Activated naive CD4-positive, alpha-beta T cell treated with Interleukin-2 at 50 U/mL for 16 hours (primary cell): ENCODE measurements around the gene GDF15.
"Not testable (repeated sequence)": the region's sequence is repeated elsewhere in the genome, so short reads cannot be mapped to it uniquely, and the experiment has no call there.

ENCODE experiments used
- DNase-seq: peaks from one replicate; pipeline ENCODE4 v3.0.0-alpha.2; 2020

GDF15 gene, protein sequence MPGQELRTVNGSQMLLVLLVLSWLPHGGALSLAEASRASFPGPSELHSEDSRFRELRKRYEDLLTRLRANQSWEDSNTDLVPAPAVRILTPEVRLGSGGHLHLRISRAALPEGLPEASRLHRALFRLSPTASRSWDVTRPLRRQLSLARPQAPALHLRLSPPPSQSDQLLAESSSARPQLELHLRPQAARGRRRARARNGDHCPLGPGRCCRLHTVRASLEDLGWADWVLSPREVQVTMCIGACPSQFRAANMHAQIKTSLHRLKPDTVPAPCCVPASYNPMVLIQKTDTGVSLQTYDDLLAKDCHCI

DNA sequence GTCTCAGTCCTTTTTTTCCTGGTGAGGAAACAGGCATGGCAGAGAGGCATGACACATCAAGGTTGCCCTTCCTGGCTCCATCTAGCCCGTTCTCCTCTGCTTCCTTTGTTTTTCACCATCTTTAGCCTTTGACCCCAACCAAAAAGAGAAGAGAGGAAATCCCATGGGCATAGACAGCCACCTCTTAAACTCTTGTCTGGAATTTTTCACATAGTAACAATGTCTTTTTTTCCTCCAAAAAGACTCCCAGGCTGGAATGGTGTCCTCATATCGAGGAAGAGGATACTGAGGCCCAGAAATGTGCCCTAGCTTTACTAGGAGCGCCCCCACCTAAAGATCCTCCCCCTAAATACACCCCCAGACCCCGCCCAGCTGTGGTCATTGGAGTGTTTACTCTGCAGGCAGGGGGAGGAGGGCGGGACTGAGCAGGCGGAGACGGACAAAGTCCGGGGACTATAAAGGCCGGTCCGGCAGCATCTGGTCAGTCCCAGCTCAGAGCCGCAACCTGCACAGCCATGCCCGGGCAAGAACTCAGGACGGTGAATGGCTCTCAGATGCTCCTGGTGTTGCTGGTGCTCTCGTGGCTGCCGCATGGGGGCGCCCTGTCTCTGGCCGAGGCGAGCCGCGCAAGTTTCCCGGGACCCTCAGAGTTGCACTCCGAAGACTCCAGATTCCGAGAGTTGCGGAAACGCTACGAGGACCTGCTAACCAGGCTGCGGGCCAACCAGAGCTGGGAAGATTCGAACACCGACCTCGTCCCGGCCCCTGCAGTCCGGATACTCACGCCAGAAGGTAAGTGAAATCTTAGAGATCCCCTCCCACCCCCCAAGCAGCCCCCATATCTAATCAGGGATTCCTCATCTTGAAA lies at the start of gene GDF15:
Gene GDF15, plus strand, starts transcription at position 484 of the 868 bp plus-strand sequence. Its CDS starts 32 bp downstream, at position 516.
- DNase-seq, result peak; percentile 27

DNA sequence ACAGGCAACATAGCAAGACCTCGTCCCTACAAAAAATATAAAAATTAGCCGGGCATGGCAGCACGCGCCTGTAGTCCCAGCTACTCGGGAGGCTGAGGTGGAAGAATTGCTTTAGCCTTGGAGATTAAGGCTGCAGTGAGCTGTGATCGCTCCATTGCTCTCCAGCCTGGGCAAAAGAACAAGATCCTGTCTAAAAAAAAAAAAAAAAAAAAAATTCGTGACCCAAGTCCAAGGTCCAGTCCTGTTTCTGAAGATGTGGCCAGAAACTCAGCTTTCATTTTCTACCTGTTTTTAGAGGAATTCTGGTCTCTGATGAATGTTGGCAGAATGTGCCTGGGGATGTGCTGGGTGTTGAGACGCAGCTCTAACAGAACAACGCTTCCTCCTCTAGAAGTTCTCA lies 47.4 kb upstream of the GDF15 start:
- DNase-seq, result no peak

DNA sequence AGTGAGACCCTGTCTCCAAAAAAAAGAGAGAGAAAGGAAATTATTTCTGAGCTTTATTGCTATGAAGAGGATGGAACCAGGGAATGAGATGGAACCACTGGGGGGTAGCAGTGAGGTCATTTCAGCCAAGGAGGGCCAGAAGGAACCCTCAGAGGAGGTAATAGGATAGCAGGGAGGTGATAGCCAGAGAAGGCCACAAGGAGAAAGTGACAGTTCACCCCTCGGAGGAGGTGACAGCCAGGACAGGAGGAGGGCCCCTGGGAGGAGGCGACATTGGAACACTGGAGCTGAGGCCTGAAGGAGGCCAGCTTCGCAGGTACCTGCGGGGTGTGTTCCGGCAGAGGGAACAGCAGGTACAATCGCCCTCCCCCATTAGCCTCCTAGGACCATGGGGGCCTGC lies 46.2 kb upstream of the GDF15 start:
- DNase-seq, result no peak

DNA sequence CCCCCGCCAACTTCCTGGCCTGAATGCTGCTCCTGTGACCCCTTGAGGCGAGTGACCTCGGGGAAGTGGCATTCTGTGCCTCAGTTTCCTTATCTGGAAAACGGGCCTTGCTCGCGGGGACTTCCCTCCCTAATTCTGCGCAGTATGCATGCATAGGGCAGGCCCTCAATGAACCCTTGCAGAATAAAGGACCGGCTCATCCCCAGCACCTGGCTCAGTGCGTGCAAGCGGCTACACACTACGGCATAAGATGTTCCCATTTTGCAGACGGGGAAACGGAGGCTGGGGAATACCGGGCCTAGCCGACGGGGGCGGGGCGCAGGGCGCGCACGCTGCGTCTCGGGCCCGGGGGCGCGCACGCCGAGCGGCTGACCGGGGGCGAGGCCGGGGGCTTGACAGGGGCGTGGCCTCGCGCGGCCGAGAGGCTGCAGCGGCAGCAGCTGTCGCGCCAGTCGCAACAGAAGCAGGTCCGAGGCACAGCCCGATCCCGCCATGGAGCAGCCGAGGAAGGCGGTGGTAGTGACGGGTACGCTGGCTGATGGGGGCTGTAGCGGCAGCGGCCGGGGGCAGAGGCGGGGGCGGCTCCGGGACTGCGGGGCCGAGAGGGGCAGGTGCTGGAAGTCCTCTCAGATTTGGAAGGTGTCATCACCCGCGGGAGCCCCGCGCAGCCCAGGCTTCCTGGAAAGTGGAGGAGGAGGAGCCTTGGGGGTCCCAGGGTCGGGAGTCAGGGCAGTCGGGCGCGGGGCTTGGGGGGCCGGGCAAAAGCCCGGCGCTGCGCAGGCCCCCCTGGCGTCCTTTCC lies 45.6 kb upstream of the GDF15 start, which contains the start of gene PGPEP1:
Gene PGPEP1, plus strand, starts transcription at position 409 of the 800 bp plus-strand sequence. Its CDS starts 84 bp downstream, at position 493.
- DNase-seq, result peak; percentile 70

DNA sequence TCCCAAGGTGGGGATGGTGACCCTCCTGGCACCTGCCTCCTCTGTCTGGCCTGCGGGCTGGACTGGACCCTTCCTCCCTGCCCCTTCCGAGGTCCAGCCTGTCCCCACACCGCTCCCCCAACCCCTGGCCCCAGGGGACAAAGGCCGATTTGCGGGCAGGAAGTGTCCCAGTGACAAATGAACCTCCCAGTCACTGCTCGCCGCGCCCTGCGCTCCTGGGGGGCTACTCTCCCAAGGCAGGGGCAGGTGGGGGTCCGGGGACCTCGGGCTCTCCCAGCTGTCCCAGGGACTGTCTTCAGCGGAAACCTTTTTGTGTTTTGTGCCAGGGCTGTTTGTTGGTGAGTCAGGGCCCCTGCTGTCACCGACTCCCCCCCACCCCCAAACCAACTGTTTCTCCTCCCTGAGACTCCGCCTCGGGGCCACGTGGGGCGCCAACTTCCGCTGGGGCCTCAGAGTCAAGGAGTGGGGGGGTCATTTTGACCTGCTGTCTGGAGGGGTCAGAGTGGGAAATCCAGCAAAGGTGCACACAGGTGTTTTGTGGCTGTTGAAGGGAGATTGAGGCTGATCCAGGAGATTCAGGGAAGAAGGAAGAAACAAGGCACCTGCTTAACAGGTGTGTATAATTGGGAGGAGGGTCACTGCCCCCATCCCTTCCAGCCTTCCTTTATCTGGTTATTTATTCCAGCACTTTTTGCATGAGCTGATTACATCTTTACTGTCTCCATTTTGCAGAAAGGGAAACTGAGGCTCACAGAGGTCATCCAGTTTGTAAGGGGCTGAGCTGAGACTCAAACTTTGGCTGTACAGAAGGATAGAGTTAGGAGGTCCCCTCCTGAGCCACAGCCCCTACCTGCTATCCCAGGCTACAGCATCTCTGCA lies 44.7 kb upstream of the GDF15 start:
- peak; percentile 72 for DNase-seq

DNA sequence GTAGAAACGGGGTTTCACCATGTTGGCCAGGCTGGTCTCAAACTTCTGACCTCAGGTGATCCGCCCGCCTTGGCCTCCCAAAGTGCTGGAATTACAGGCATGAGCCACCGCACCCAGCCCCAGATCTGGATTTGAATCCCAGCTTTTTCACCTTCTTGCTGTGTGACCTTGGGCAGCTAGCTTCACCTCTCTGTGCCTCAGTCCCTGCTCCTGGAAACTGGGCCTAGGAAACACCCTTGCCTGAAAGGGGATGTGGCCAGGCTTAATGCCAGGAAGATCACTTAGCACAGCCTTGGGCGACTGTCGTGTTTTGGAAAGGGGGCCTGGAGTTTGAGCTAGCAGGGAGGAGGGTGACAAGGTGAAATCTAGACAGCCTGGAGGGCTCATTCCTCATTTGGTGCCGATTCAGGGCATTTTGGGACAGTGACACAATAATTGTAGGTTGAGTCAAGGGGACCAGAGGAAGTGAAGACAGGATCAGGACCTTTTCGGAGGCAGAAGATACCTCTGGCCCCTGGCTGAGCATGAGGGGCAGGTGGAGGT lies 43.8 kb upstream of the GDF15 start:
- DNase-seq, result no peak

DNA sequence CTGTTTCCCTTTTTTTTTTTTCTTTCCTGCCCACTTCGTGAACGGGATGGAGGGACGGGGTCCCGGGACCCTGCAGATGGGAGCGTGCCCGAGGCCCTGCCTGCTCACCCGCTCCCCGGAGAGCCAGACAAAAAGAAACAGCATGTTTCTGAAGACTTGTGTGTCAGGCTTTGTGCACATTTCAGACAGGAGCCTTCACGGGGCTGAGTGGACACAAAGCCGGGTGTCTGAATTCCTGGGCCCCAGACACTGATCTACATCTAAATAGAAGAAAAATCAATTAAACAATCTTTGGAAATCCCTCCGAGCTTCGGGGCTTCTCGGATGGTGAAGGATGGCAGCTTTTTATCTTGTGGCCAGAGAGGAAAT lies 41.4 kb upstream of the GDF15 start:
- DNase-seq, result no peak

DNA sequence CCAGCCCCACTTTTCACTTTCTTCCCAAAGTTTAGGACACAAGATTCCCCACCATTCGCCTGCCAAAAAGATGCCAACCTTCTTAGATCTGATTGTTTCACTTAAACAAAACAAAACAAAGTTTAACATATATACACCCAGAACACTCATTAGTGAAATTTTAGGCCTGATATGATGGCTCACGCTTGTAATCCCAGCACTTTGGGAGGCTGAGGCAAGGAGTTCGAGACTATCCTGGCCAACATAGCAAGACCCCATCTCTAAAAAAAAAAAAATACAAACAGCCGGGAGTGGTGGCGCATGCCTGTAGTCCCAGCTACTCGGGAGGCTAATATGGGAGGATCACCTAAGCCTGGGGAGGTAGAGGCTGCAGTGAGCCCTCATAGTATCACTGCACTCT lies 40.7 kb upstream of the GDF15 start:
- DNase-seq, result no peak

DNA sequence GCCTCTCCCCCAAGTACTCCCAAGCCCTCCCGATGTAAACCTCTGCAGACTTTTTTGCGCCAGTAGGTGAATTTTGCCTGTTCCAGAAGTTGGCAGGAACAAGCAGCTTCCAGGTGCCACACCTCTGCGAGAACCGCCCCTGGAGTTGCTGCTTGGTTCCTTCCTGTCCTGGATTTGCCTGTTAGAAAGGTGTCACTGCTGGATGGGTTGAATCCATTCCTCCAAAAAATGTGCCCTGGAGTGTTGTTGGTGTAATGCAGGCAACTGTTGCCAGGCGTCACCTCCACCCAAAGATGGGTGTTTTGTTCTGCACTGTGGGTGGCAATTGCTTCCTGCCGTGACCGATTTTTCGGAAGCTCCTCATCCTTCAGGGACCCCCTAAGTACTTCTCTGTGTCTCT lies 39.9 kb upstream of the GDF15 start:
- no peak for DNase-seq

DNA sequence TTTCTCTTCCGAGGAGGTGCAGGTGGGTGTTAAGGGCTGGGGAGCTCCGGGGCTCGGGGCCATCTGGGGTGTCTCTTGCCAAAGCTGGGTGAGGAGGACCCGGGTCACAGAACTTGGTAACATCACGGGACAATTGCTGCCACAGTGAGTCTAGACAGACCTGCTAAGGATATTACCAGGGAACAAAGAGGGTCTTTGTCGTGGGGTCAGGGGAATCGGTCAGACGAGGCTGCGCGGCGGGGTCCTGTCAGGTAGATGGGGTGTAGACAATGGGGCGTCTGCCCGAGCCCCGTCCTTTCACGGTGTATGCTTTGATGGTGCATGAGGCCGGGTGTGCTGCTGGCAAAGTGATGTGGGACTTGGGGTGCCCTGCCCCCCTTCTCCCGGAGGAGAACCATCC lies 37.8 kb upstream of the GDF15 start:
- DNase-seq, result no peak

DNA sequence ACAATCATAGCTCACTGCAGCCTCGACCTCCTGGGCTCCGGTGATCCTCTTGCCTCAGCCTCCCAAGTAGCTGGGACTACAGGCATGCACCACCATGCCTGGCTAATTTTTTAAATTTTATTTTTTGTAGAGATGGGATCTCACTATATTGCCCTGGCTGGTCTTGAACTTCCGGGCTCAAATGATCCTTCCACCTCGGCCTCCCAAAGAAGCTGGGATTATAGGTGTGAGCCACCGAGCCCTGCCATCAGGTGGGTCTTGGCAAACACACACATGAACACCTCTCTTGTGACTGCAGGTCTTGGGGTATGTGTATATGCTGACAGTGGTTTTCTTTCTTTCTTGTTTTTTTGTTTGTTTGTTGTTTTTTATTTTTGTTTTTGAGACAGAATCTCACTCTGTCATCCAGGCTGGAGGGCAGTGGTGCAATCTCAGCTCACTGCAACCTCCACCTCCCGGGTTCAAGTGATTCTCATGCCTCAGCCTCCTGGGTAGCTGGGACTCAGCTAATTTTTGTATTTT lies 37.1 kb upstream of the GDF15 start:
- not testable (repeated sequence) for DNase-seq

DNA sequence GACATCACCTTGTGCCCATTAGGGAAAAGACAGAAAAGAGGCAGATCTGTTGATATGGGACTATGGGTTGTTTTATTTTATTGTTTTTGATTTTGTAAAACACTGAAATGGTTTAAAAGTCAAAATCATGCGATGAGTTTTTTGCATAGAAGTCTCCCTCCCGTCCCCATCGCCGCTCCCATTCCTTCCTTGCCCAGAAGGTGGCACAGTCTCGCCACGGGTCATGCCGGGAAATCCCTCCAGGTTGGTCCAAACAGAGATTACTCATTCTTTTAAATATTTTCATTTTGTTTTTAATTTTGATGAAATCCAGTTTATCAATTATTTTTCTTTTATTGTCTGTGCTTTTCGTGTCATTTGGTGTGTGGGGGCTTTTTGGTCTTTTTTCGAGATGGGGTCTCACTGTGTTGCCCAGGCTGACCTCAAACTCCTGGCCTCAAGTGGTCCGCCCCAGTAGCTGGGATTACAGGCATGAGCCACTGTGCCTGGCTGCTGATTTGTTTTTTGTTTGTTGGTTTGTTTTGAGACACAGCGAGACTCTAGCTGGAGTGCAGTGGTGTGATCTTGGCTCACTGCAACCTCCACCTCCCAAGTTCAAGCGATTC lies 36.3 kb upstream of the GDF15 start:
- DNase-seq, result peak; percentile 21

DNA sequence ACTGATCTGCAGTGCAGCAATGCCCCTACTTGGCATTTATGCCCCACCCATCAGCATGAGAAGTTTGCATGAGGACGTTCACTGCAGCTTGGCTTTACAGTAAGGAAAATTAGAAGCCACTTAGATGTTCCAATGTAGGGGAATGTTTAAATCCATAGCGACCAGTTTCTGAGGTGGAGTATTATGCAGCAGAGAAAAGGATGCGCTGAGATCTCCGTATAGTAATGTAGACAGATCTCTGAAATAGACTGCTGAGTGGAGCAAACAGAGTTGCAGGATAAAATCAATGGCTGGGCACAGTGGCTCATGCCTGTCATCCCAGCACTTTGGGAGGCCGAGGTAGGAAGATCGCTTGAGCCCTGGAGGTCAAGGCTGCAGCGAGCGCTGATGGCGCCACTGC lies 35.5 kb upstream of the GDF15 start:
- no peak for DNase-seq

DNA sequence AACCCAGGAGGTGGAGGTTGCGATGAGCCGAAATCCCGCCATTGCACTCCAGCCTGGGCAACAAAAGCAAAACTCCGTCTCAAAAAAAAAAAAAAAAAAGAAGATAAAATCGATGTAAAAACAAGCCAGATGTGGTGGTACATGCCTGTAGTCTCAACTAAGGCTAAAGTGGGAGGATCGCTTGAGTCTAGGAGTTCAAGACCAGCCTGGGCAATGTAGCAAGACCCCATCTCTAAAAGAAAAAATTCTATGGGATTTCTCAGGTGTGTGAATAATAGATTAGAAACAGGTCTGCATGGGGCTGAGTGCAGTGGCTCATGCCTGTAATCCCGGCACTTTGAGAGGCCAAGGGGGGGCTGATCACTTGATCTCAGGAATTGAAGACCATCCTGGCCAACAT lies 34.4 kb upstream of the GDF15 start:
- DNase-seq, result no peak

DNA sequence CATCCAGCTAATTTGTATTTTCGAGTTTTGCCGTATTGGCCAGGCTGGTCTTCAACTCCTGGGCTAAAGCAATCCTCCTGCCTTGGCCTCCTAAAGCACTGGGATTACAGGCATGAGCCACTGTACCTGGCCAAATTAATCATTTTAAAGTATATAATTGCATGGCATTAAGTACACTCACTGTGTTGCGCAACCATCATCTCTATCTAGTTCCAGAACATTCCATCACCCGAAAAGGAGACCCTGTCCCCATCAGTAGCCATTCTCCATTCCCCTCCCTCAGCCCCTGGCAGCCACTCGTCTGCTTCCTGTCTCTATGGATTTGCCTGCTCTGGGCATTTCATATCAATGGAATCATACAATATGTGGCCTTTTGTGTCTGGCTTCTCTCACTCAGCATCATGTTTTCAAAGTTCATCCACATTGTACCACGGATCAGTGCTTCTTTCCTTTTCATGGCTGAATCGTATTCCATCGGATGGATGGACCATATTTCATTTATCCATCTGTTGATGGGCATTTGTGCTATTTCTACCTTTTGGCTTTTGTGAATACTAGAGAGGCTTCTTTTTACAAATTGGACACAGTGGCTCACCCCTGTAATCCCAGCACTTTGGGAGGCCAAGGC lies 32.5 kb upstream of the GDF15 start:
- DNase-seq, result no peak

DNA sequence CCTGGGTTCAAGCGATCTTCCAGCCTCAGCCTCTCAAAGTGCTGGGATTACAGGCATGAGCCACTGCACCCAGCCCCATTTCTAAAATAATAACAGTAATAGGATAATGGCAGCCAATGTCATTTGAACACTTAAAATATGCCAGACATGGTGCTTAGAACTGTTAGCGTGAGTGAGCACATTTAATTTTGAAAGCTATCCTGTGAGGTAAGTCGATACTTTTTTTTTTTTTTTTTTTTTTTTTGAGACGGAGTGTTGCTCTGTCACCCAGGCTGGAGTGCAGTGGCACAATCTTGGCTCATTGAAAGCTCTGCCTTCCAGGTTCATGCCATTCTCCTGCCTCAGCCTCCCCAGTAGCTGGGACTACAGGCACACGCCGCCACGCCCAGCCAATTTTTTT lies 31.2 kb upstream of the GDF15 start:
- not testable (repeated sequence) for DNase-seq

DNA sequence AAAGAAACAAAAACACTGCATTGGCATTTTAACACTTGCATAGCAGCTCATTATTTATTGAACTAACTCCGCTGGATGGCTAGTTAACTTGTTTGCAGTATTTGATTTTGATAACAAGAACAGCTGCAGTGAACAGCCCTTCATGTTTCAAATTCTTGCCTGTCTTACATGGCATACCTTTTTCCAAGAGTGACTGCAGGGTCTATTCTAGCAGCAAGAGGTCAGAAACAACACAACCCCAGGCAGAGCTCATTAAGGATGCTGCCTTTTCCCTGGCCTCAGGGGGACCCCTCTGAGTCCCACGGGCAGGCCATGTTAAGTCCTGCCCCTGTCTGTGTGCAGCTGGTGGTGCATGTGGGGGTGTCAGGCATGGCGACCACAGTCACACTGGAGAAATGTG lies 28.9 kb upstream of the GDF15 start:
- DNase-seq, result no peak

DNA sequence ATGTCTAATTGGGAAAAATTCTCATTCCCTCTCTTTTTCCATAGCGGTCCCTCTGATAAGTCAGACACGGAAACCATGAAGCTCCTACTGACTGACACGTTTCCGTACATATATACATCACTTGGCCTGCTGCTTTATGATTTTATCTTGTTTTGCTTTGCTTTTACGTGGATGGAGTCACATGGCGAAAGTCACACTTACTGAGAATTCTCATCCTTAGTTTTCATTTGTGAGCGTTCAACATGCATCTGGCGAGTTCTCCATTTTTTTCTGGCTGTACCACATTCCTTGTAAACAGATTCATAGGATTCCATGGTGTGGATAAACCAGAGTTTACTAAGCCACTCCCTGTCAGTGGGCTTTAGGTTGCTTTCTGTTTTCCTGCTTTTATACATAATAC lies 24.3 kb upstream of the GDF15 start:
- no peak for DNase-seq

DNA sequence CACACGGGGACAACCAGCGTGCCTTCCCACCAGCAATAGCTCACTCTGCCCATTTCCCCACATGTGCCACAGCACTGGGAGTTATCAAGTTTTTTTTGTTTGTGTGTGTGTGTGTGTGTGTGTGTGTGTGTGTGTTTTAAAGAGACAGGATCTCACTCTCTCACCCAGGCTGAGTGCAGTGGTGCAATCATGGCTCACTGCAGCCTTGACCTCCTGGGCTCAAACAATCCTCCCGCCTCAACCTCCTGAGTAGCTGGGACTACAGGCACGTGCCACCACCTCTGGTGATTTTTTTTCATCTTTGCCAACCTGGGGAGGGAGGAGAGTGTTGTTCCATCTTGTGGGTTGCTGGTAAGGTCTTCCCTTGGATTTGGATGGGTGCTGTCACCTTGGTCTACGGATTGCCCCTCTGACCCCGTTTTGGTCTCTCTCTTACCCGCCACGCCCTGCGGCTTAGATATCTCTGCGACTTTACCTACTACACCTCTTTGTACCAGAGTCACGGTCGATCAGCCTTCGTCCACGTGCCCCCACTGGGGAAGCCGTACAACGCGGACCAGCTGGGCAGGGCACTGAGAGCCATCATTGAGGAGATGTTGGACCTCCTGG lies 22.9 kb upstream of the GDF15 start:
- no peak for DNase-seq

DNA sequence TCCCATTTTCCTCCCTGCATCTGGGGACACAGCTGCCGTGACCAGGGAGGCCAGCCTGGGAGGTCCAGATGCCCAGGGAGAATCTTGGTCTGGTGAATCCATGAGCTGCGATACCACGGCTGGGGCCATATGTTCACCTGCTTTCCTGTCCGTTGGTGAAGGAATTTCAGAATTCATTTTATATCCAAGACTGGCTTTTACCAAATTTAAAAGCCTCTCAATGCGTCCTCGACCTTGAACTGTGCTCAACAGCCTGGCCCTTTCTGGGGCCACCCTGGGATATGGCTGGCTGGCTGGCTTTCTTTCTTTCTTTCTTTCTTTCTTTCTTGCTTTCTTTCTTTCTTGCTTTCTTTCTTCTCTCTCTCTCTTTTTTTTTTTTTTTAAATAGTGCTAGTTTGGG lies 22.2 kb upstream of the GDF15 start:
- no peak for DNase-seq
